ENCODE data around the gene CDHR1.
"Not testable (repeated sequence)": the region's sequence is repeated elsewhere in the genome, so short reads cannot be mapped to it uniquely, and the experiment has no call there.

CDHR1 gene

GRCh38 chr10:84159076-84159685 lies 35.2 kb upstream of the CDHR1 start:
- H3K27me3 ChIP-seq (ENCODE audit: control insufficient read depth in 2 of 2, insufficient read depth in 2 of 2, low read length in 2 of 2) = no peaks in the 10 kb centered on the region
- no peaks in the 10 kb centered on the region for H3K9me3 ChIP-seq (ENCODE audit: control insufficient read depth in 2 of 2, low read length in 2 of 2)
- H3K4me3 ChIP-seq (ENCODE audit: low read length in 2 of 2) = peak overlapping the region in 1 of 2 donors; percentile 10
- H3K27ac ChIP-seq (ENCODE audit: low read depth in 2 of 2, low read length in 2 of 2) = peak overlapping the region in 1 of 2 donors; percentile 6
- peaks cover under 1 to 5% of the 10 kb centered on the region in 2 donors for H3K36me3 ChIP-seq (ENCODE audit: control insufficient read depth in 2 of 2, insufficient read depth in 2 of 2, low read length in 2 of 2)
- peak overlapping the region in 1 of 2 donors; percentile 2 for H3K9ac ChIP-seq (ENCODE audit: low read depth in 1 of 2, low read length in 2 of 2)
- H3K4me1 ChIP-seq (ENCODE audit: control insufficient read depth in 2 of 2, insufficient read depth in 2 of 2, low read length in 2 of 2) = peaks cover 6 to 20% of the 10 kb centered on the region in 2 donors

GRCh38 chr10:84160663-84161362 lies 33.5 kb upstream of the CDHR1 start:
- Histone ChIP-seq H3K36me3 (ENCODE audit: control insufficient read depth in 2 of 2, insufficient read depth in 2 of 2, low read length in 2 of 2) (no peaks in the 10 kb centered on the region), H3K27me3 (ENCODE audit: control insufficient read depth in 2 of 2, insufficient read depth in 2 of 2, low read length in 2 of 2) (no peaks in the 10 kb centered on the region), H3K4me3 (ENCODE audit: low read length in 2 of 2) (no peak overlapping the region), H3K9ac (ENCODE audit: low read depth in 1 of 2, low read length in 2 of 2) (no peak overlapping the region), H3K27ac (ENCODE audit: low read depth in 2 of 2, low read length in 2 of 2) (no peak overlapping the region), H3K9me3 (ENCODE audit: control insufficient read depth in 2 of 2, low read length in 2 of 2) (no peaks in the 10 kb centered on the region), H3K4me1 (ENCODE audit: control insufficient read depth in 2 of 2, insufficient read depth in 2 of 2, low read length in 2 of 2) (peaks cover 9 to 20% of the 10 kb centered on the region in 2 donors)

- Histone ChIP-seq H3K9me3 (ENCODE audit: control insufficient read depth in 2 of 2, low read length in 2 of 2) (no peaks in the 10 kb centered on the region), H3K4me1 (ENCODE audit: control insufficient read depth in 2 of 2, insufficient read depth in 2 of 2, low read length in 2 of 2) (peaks cover 9 to 20% of the 10 kb centered on the region in 2 donors), H3K27ac (ENCODE audit: low read depth in 2 of 2, low read length in 2 of 2) (peak overlapping the region; percentile 5 to 70), H3K27me3 (ENCODE audit: control insufficient read depth in 2 of 2, insufficient read depth in 2 of 2, low read length in 2 of 2) (no peaks in the 10 kb centered on the region), H3K36me3 (ENCODE audit: control insufficient read depth in 2 of 2, insufficient read depth in 2 of 2, low read length in 2 of 2) (no peaks in the 10 kb centered on the region), H3K9ac (ENCODE audit: low read depth in 1 of 2, low read length in 2 of 2) (no peak overlapping the region), H3K4me3 (ENCODE audit: low read length in 2 of 2) (no peak overlapping the region)
These were observed 30.3 kb upstream of the CDHR1 start for GRCh38 chr10:84163996-84164395.

GRCh38 chr10:84164442-84164841 lies 29.9 kb upstream of the CDHR1 start:
- Histone ChIP-seq H3K36me3 (ENCODE audit: control insufficient read depth in 2 of 2, insufficient read depth in 2 of 2, low read length in 2 of 2) (no peaks in the 10 kb centered on the region), H3K9ac (ENCODE audit: low read depth in 1 of 2, low read length in 2 of 2) (no peak overlapping the region), H3K27me3 (ENCODE audit: control insufficient read depth in 2 of 2, insufficient read depth in 2 of 2, low read length in 2 of 2) (no peaks in the 10 kb centered on the region), H3K9me3 (ENCODE audit: control insufficient read depth in 2 of 2, low read length in 2 of 2) (no peaks in the 10 kb centered on the region), H3K4me1 (ENCODE audit: control insufficient read depth in 2 of 2, insufficient read depth in 2 of 2, low read length in 2 of 2) (peaks cover 9 to 16% of the 10 kb centered on the region in 2 donors), H3K27ac (ENCODE audit: low read depth in 2 of 2, low read length in 2 of 2) (peak overlapping the region in 1 of 2 donors; percentile 70), H3K4me3 (ENCODE audit: low read length in 2 of 2) (no peak overlapping the region)

- Histone ChIP-seq H3K4me1 (ENCODE audit: control insufficient read depth in 2 of 2, insufficient read depth in 2 of 2, low read length in 2 of 2) (peaks cover 10 to 17% of the 10 kb centered on the region in 2 donors), H3K9me3 (ENCODE audit: control insufficient read depth in 2 of 2, low read length in 2 of 2) (no peaks in the 10 kb centered on the region), H3K27ac (ENCODE audit: low read depth in 2 of 2, low read length in 2 of 2) (no peak overlapping the region), H3K36me3 (ENCODE audit: control insufficient read depth in 2 of 2, insufficient read depth in 2 of 2, low read length in 2 of 2) (no peaks in the 10 kb centered on the region), H3K9ac (ENCODE audit: low read depth in 1 of 2, low read length in 2 of 2) (no peak overlapping the region), H3K4me3 (ENCODE audit: low read length in 2 of 2) (no peak overlapping the region), H3K27me3 (ENCODE audit: control insufficient read depth in 2 of 2, insufficient read depth in 2 of 2, low read length in 2 of 2) (no peaks in the 10 kb centered on the region)
These were observed 27.6 kb upstream of the CDHR1 start for GRCh38 chr10:84166620-84167288.

- not testable (repeated sequence) for H3K27me3 ChIP-seq (ENCODE audit: control insufficient read depth in 2 of 2, insufficient read depth in 2 of 2, low read length in 2 of 2); H3K27ac ChIP-seq (ENCODE audit: low read depth in 2 of 2, low read length in 2 of 2); H3K36me3 ChIP-seq (ENCODE audit: control insufficient read depth in 2 of 2, insufficient read depth in 2 of 2, low read length in 2 of 2); H3K9ac ChIP-seq (ENCODE audit: low read depth in 1 of 2, low read length in 2 of 2); H3K4me3 ChIP-seq (ENCODE audit: low read length in 2 of 2); H3K9me3 ChIP-seq (ENCODE audit: control insufficient read depth in 2 of 2, low read length in 2 of 2)
- H3K4me1 ChIP-seq (ENCODE audit: control insufficient read depth in 2 of 2, insufficient read depth in 2 of 2, low read length in 2 of 2) = peaks cover 12 to 20% of the 10 kb centered on the region in 2 donors
These were observed 27.1 kb upstream of the CDHR1 start for GRCh38 chr10:84167289-84167653.

- not testable (repeated sequence) for H3K27me3 ChIP-seq (ENCODE audit: control insufficient read depth in 2 of 2, insufficient read depth in 2 of 2, low read length in 2 of 2); H3K36me3 ChIP-seq (ENCODE audit: control insufficient read depth in 2 of 2, insufficient read depth in 2 of 2, low read length in 2 of 2); H3K27ac ChIP-seq (ENCODE audit: low read depth in 2 of 2, low read length in 2 of 2); H3K9ac ChIP-seq (ENCODE audit: low read depth in 1 of 2, low read length in 2 of 2); H3K9me3 ChIP-seq (ENCODE audit: control insufficient read depth in 2 of 2, low read length in 2 of 2); H3K4me3 ChIP-seq (ENCODE audit: low read length in 2 of 2)
- peaks cover 23 to 26% of the 10 kb centered on the region in 2 donors for H3K4me1 ChIP-seq (ENCODE audit: control insufficient read depth in 2 of 2, insufficient read depth in 2 of 2, low read length in 2 of 2)
These were observed 26.0 kb upstream of the CDHR1 start for GRCh38 chr10:84168382-84168781.

- Histone ChIP-seq H3K4me1 (ENCODE audit: control insufficient read depth in 2 of 2, insufficient read depth in 2 of 2, low read length in 2 of 2) (peaks cover 17 to 29% of the 10 kb centered on the region in 2 donors), H3K27ac (ENCODE audit: low read depth in 2 of 2, low read length in 2 of 2) (peak overlapping the region; percentile 92 to 94), H3K4me3 (ENCODE audit: low read length in 2 of 2) (peak overlapping the region in 1 of 2 donors; percentile 0)
- not testable (repeated sequence) for H3K9me3 ChIP-seq (ENCODE audit: control insufficient read depth in 2 of 2, low read length in 2 of 2); H3K9ac ChIP-seq (ENCODE audit: low read depth in 1 of 2, low read length in 2 of 2); H3K27me3 ChIP-seq (ENCODE audit: control insufficient read depth in 2 of 2, insufficient read depth in 2 of 2, low read length in 2 of 2); H3K36me3 ChIP-seq (ENCODE audit: control insufficient read depth in 2 of 2, insufficient read depth in 2 of 2, low read length in 2 of 2)
These were observed 23.1 kb upstream of the CDHR1 start for GRCh38 chr10:84171237-84171636.

GRCh38 chr10:84171700-84172466 lies 22.5 kb upstream of the CDHR1 start:
- H3K36me3 ChIP-seq (ENCODE audit: control insufficient read depth in 2 of 2, insufficient read depth in 2 of 2, low read length in 2 of 2); H3K27me3 ChIP-seq (ENCODE audit: control insufficient read depth in 2 of 2, insufficient read depth in 2 of 2, low read length in 2 of 2); H3K9me3 ChIP-seq (ENCODE audit: control insufficient read depth in 2 of 2, low read length in 2 of 2): not testable (repeated sequence)
- peak overlapping the region; percentile 50 to 56 for H3K9ac ChIP-seq (ENCODE audit: low read depth in 1 of 2, low read length in 2 of 2)
- peaks cover 17 to 29% of the 10 kb centered on the region in 2 donors for H3K4me1 ChIP-seq (ENCODE audit: control insufficient read depth in 2 of 2, insufficient read depth in 2 of 2, low read length in 2 of 2)
- peak overlapping the region in 1 of 2 donors; percentile 0 for H3K4me3 ChIP-seq (ENCODE audit: low read length in 2 of 2)
- H3K27ac ChIP-seq (ENCODE audit: low read depth in 2 of 2, low read length in 2 of 2) = peak overlapping the region; percentile 92 to 94
